Tibial nerve (tissue), 4 donors: Measurements from ENCODE around the gene RIOK3.

Experiments used
- EP300 ChIP-seq, 2 donors: sonication (generic); formaldehyde crosslinking; IDR thresholded peaks; one replicate each; pipeline ENCODE4 v1.6.1; 2017; ENCODE audit warnings: antibody characterized with exemption in 2 of 2, mild to moderate bottlenecking in 1 of 2
- POLR2A ChIP-seq, 2 donors: fragments of 450-650 bp; IDR thresholded peaks; one replicate each; pipeline ENCODE4 v1.6.1; 2017; ENCODE audit warnings: antibody characterized with exemption in 2 of 2, mild to moderate bottlenecking in 2 of 2, moderate library complexity in 2 of 2
- TF ChIP-seq, protein P1 (sequence below), 5 experiments: fragments of 200-600 bp in 3 of 5; fragments of 450-650 bp in 2 of 5; sonication (generic) in 3 of 5; IDR thresholded peaks; one replicate each; pipeline ENCODE4 v1.5.1; 2016 to 2019; ENCODE audit warnings: antibody characterized with exemption in 5 of 5, mild to moderate bottlenecking in 3 of 5, moderate library complexity in 2 of 5

DNA sequence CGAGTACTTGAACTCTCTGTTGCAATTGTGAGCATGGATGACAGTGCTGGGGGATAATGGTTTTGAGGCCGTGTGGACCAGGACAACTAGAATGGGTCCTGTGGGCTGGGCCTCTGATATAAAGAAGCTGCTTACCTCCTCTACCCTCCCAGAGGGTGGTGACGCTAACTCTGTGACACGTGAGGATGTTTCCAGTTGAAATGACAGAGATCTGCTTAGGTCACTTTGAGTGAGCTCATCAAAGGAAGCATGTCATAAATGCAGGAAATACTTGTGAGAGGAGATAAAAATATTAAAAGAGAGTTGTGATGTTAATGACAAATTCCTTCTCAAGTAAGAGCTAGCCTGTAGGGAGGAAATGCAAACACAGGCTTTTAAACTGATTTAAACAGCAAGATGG is 66.6 kb downstream of the RIOK3 start:
- no peak for TF ChIP-seq POLR2A (IDR thresholded peaks at IDR 0.05)
- TF ChIP-seq, protein P1, sequence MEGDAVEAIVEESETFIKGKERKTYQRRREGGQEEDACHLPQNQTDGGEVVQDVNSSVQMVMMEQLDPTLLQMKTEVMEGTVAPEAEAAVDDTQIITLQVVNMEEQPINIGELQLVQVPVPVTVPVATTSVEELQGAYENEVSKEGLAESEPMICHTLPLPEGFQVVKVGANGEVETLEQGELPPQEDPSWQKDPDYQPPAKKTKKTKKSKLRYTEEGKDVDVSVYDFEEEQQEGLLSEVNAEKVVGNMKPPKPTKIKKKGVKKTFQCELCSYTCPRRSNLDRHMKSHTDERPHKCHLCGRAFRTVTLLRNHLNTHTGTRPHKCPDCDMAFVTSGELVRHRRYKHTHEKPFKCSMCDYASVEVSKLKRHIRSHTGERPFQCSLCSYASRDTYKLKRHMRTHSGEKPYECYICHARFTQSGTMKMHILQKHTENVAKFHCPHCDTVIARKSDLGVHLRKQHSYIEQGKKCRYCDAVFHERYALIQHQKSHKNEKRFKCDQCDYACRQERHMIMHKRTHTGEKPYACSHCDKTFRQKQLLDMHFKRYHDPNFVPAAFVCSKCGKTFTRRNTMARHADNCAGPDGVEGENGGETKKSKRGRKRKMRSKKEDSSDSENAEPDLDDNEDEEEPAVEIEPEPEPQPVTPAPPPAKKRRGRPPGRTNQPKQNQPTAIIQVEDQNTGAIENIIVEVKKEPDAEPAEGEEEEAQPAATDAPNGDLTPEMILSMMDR (IDR thresholded peaks at IDR 0.05) = no peak
- TF ChIP-seq EP300 (IDR thresholded peaks at IDR 0.05) = no peak
